Vagina (tissue), 2 donors: Measurements from ENCODE around the gene MAD1L1. TPM values are rescaled to one million over a fixed set of nuclear protein-coding genes. Genes with fewer than 3 reads are reported as not detected.

Experiments
- DNase-seq, 2 donors: peaks; one replicate each; pipeline ENCODE4 v3.0.0-alpha.2; 2017; ENCODE audit errors: extremely low spot score in 2 of 2
- H3K27ac ChIP-seq: fragments of 200-600 bp; sonication (generic); one replicate; pipeline ENCODE4 v1.5.1; 2019
- H3K27me3 ChIP-seq: fragments of 200-600 bp; sonication (generic); one replicate; pipeline ENCODE4 v1.5.1; 2019
- H3K36me3 ChIP-seq, 2 donors: fragments of 200-600 bp; sonication (generic); one replicate each; pipeline ENCODE4 v1.5.1; 2017 to 2019
- H3K4me1 ChIP-seq: fragments of 200-600 bp; sonication (generic); one replicate; pipeline ENCODE4 v1.5.1; 2019
- H3K4me3 ChIP-seq, 2 donors: fragments of 200-600 bp; sonication (generic); 1 replicate in 1 of 2; 2 replicates in 1 of 2; pipeline ENCODE4 v1.5.1; 2016 to 2019
- H3K9me3 ChIP-seq: fragments of 200-600 bp; sonication (generic); one replicate; pipeline ENCODE4 v1.5.1; 2019
- CTCF ChIP-seq, 3 experiments: fragments of 450-650 bp in 2 of 3; fragments of 200-600 bp in 1 of 3; sonication (generic) in 1 of 3; IDR thresholded peaks; one replicate each; pipeline ENCODE4 v1.5.1; 2017 to 2019; ENCODE audit warnings: antibody characterized with exemption in 3 of 3, mild to moderate bottlenecking in 2 of 3, moderate library complexity in 2 of 3
- POLR2A ChIP-seq, 2 donors: fragments of 450-650 bp; IDR thresholded peaks; one replicate each; pipeline ENCODE4 v1.6.1; 2017; ENCODE audit warnings: antibody characterized with exemption in 2 of 2, mild to moderate bottlenecking in 2 of 2, moderate library complexity in 2 of 2
- POLR2AphosphoS5 ChIP-seq, 2 donors: sonication (generic); formaldehyde crosslinking; IDR thresholded peaks; one replicate each; pipeline ENCODE4 v1.9.0; 2017; ENCODE audit warnings: antibody characterized with exemption in 2 of 2, mild to moderate bottlenecking in 2 of 2, low read depth in 1 of 2; ENCODE audit not compliant: insufficient read depth in 1 of 2
- intact Hi-C: fragments of 100-400 bp; cut with DNase I; formaldehyde crosslinking; loops from one replicate; pipeline ENCODE4 v1.15.1; 2023
- total RNA-seq: library from RNA; depleted of rRNA; stranded (reverse); fragments of >200 nt; gene quantifications from one replicate; pipeline ENCODE4 v1.2.3, GENCODE V29; 2016

MAD1L1 gene
- total RNA-seq, 1 donor from 2014 or later: 62.4 TPM

DNA sequence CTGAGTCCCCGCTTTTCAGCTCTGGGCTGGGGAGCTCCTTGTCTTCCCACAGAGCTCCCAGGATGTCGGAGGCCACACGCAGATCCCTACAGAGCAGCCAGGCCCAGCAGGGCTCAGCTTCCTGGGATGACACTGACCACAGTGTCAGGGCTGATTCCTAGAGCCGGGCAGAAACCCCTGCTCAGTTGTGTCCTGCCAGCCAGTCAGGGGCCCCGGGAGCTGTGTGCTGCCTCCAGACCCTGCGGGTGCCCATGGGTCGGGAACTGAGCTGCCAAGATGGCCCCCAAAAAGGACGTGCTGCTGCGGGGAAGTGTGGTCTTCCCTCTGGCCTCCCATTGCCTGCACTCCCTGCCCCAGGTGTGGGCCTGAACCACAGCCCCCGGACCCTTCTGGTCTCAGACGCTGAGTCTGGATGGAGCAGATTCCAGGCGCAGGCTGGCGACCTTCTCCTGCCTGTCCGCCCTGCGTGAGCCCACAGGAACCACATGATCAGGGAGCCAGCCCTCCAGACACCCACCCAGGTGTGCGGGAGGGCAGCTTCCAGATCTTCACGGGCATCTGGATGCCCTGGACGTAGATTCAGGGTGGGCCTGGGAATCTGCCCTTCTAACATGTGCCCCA, 217.4 kb downstream of the MAD1L1 start:
- Histone ChIP-seq H3K36me3 (no peaks in the 10 kb centered on the region), H3K27ac (no peak overlapping the region), H3K9me3 (no peaks in the 10 kb centered on the region), H3K27me3 (no peaks in the 10 kb centered on the region), H3K4me3 (no peak overlapping the region), H3K4me1 (peaks cover 34% of the 10 kb centered on the region)
- no peak for DNase-seq
- TF ChIP-seq POLR2A (IDR thresholded peaks at IDR 0.05): no peak
- TF ChIP-seq CTCF (IDR thresholded peaks at IDR 0.05): no peak
- TF ChIP-seq POLR2AphosphoS5 (IDR thresholded peaks at IDR 0.05; ENCODE audit: insufficient read depth in 1 of 2, low read depth in 1 of 2): no peak
- intact Hi-C loops: no loop called here

DNA sequence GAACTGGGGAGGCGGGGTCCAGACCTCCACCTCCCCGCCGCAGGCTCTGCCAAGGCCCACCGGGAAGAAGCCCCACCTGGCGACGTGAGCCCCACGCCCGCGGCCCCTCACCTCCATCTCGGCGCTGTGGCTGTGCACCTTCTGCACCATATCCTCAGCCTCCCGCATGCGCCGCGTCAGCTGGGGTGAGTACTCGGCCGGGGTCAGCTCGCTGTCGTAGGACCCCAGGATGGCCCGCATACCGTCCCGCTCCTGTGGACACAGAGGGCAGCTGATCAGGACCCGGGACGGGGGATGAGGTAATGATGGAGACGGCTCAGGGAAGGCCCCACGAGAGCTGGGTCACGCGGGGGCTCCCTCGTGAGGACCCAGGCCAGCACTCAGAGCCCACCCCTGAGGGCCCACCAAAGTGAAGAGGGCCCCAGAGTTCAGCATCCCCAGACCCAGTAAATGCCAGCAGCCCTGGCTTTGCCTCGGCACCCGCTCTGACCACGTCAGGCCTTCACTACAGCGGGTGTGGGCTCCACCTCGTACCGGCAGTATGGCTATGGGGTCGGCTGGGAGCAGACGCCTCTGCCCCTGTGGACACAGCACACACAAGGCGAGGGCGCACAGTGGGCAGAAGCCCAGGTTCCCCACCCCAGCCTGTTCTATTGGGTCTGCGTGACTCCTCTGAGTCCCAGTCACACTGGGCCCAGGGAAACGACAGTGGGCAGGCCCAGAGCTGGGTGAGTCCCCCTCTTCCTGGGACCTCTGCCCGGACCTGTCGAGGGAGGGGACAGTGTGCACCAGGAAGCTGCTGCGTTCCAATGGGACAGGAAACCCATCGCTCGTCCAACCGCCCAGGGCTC, 218.1 kb downstream of the MAD1L1 start:
- TF ChIP-seq CTCF (IDR thresholded peaks at IDR 0.05) (no peak), POLR2A (IDR thresholded peaks at IDR 0.05) (no peak), POLR2AphosphoS5 (IDR thresholded peaks at IDR 0.05; ENCODE audit: insufficient read depth in 1 of 2, low read depth in 1 of 2) (no peak)
- Histone ChIP-seq H3K27ac (no peak overlapping the region), H3K4me1 (peaks cover 27% of the 10 kb centered on the region), H3K4me3 (no peak overlapping the region), H3K9me3 (no peaks in the 10 kb centered on the region), H3K27me3 (no peaks in the 10 kb centered on the region), H3K36me3 (no peaks in the 10 kb centered on the region)
- no peak for DNase-seq
- intact Hi-C loops: no loop called here

DNA sequence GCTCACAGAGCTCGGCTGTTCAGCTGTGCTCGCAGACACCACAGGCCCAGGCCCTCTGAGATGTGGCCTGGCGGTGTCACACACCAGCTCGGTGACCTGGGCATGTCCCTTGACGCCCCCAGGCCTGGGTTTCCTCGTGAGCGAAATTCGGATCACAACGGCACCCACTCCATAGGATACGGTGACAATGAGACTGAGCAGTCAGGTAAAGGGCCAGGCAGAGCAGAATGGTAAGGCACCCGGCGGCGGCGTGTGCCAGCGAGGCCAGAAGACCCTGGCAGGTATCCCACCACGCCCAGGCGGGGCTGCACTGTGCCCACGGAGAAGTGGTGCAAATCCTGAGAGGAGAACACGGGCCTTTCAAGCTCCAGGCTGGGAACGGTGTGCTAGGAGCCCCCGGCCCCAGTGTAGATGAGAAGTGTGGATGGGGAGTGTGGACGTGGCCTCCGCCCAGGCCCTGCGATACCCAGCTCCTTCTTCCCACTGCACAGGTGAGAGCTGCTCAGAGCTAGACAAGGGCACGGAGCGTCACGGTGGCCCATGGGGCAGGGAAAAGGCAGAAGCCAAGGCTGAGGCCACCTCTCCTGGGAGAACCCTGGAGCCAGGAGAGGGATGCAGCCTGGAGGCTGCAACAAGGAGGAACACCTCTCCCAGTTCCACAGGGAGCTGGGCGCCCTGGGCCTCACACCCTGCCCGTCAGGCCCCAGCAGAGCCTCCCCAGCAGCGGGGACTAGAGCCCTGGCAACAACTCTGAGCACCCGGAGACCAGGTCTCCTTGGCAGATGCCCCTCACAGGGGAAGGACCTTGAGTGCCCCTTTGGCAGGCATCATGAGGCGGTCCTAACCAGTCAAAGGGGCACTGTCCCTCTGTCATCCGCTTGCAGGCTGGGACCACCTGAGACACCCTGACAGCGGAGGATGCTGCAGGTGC, 219.1 kb downstream of the MAD1L1 start:
- Histone ChIP-seq H3K4me3 (no peak overlapping the region), H3K36me3 (no peaks in the 10 kb centered on the region), H3K27ac (no peak overlapping the region), H3K27me3 (no peaks in the 10 kb centered on the region), H3K4me1 (peaks cover 17% of the 10 kb centered on the region), H3K9me3 (no peaks in the 10 kb centered on the region)
- intact Hi-C loops: no loop called here
- no peak for TF ChIP-seq POLR2A (IDR thresholded peaks at IDR 0.05)
- no peak for TF ChIP-seq CTCF (IDR thresholded peaks at IDR 0.05)
- TF ChIP-seq POLR2AphosphoS5 (IDR thresholded peaks at IDR 0.05; ENCODE audit: insufficient read depth in 1 of 2, low read depth in 1 of 2): no peak
- DNase-seq: no peak

DNA sequence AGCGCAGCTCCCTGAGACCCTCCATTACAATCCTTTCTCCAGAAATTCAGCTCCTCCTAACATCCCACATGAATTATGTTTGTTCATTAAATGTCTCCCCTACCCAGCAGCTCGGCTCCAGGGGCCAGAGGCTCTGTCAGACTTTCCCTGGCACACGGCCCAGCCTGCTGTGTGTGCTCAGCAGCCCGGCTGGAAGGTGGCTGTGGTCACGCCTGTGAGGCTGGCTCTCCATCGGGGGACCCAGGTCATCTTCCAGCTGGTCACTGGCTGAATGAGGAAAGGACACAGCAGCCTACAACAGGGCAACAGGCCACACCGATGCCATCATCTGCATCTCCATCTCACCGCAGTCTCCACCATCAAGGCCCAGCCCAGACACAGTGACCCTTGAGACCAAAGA, 219.8 kb downstream of the MAD1L1 start:
- Histone ChIP-seq H3K36me3 (no peaks in the 10 kb centered on the region), H3K4me3 (no peak overlapping the region), H3K4me1 (peaks cover 11% of the 10 kb centered on the region), H3K9me3 (no peaks in the 10 kb centered on the region), H3K27me3 (no peaks in the 10 kb centered on the region), H3K27ac (no peak overlapping the region)
- DNase-seq: no peak
- intact Hi-C loops: no loop called here
- TF ChIP-seq CTCF (IDR thresholded peaks at IDR 0.05): no peak
- no peak for TF ChIP-seq POLR2A (IDR thresholded peaks at IDR 0.05)
- TF ChIP-seq POLR2AphosphoS5 (IDR thresholded peaks at IDR 0.05; ENCODE audit: insufficient read depth in 1 of 2, low read depth in 1 of 2): no peak
